BLaER1 treated with 17β-estradiol and CSF1 and Interleukin-3, amounts not matched to agents 10 nM and 100 nM (cell line): ENCODE measurements around the gene CACNA2D1.

ENCODE experiments used
- H3K27ac ChIP-seq, 11 experiments: shearing (Covaris generic); formaldehyde crosslinking; 2 replicates each; pipeline ENCODE4 v1.8.1; 2022
- H3K27me3 ChIP-seq, 11 experiments: shearing (Covaris generic); formaldehyde crosslinking; 2 replicates each; pipeline ENCODE4 v1.8.1; 2022
- H3K36me3 ChIP-seq, 11 experiments: shearing (Covaris generic); formaldehyde crosslinking; 2 replicates each; pipeline ENCODE4 v1.8.1; 2022
- H3K4me1 ChIP-seq, 10 experiments: shearing (Covaris generic); formaldehyde crosslinking; 2 replicates each; pipeline ENCODE4 v1.8.1; 2022
- H3K4me2 ChIP-seq, 11 experiments: shearing (Covaris generic); formaldehyde crosslinking; 2 replicates each; pipeline ENCODE4 v1.8.1; 2022
- H3K4me3 ChIP-seq, 10 experiments: shearing (Covaris generic); formaldehyde crosslinking; 2 replicates each; pipeline ENCODE4 v1.8.1; 2022
- H3K9ac ChIP-seq, 11 experiments: shearing (Covaris generic); formaldehyde crosslinking; 2 replicates each; pipeline ENCODE4 v1.8.1; 2022
- H3K9me3 ChIP-seq, 11 experiments: shearing (Covaris generic); formaldehyde crosslinking; replicated peaks in 1 of 11; 2 replicates each; pipeline ENCODE4 v1.8.1; 2022
- H4K20me1 ChIP-seq, 11 experiments: shearing (Covaris generic); formaldehyde crosslinking; 2 replicates each; pipeline ENCODE4 v1.8.1; 2022
- Cebpa-rat ChIP-seq, 11 experiments: shearing (Covaris generic); IDR thresholded peaks; 2 replicates each; pipeline ENCODE4 v1.8.1; 2022

CACNA2D1 gene

GRCh38 chr7:82223580-82223979 lies 220.0 kb downstream of the CACNA2D1 start:
- Histone ChIP-seq H3K4me3 (no peak overlapping the region), H3K4me2 (no peak overlapping the region), H4K20me1 (no peaks in the 10 kb centered on the region), H3K9me3 (peaks cover 0 to 11% (median 0%) of the 10 kb centered on the region in 11 experiments; a peak in 1 of 22 replicates), H3K4me1 (no peaks in the 10 kb centered on the region), H3K9ac (no peak overlapping the region), H3K27ac (no peak overlapping the region), H3K36me3 (no peaks in the 10 kb centered on the region), H3K27me3 (no peaks in the 10 kb centered on the region)
- no peak for TF ChIP-seq Cebpa-rat (IDR thresholded peaks at IDR 0.05)

- no peaks in the 10 kb centered on the region for H3K36me3 ChIP-seq
- H3K27me3 ChIP-seq = no peaks in the 10 kb centered on the region
- H3K27ac ChIP-seq = no peak overlapping the region
- TF ChIP-seq Cebpa-rat (IDR thresholded peaks at IDR 0.05) = no peak
- no peaks in the 10 kb centered on the region for H3K4me1 ChIP-seq
- no peaks in the 10 kb centered on the region for H4K20me1 ChIP-seq
- H3K4me3 ChIP-seq = no peak overlapping the region
- H3K9me3 ChIP-seq = no peaks in the 10 kb centered on the region
- no peak overlapping the region for H3K4me2 ChIP-seq
- H3K9ac ChIP-seq = no peak overlapping the region
Observed at GRCh38 chr7:82221152-82221674, 222.4 kb downstream of the CACNA2D1 start.

- H3K27me3 ChIP-seq = no peaks in the 10 kb centered on the region
- no peak for TF ChIP-seq Cebpa-rat (IDR thresholded peaks at IDR 0.05)
- H3K9me3 ChIP-seq = no peaks in the 10 kb centered on the region
- no peak overlapping the region for H3K27ac ChIP-seq
- H3K4me1 ChIP-seq = no peaks in the 10 kb centered on the region
- H4K20me1 ChIP-seq = no peaks in the 10 kb centered on the region
- no peaks in the 10 kb centered on the region for H3K36me3 ChIP-seq
- no peak overlapping the region for H3K9ac ChIP-seq
- H3K4me3 ChIP-seq = no peak overlapping the region
- H3K4me2 ChIP-seq = no peak overlapping the region
Observed at GRCh38 chr7:82212466-82212865, 231.1 kb downstream of the CACNA2D1 start.

GRCh38 chr7:82211333-82211732 lies 232.2 kb downstream of the CACNA2D1 start:
- H3K4me3 ChIP-seq = no peak overlapping the region
- no peaks in the 10 kb centered on the region for H3K4me1 ChIP-seq
- no peak overlapping the region for H3K9ac ChIP-seq

GRCh38 chr7:82210416-82211184 lies 233.0 kb downstream of the CACNA2D1 start:
- H4K20me1 ChIP-seq = no peaks in the 10 kb centered on the region
- no peaks in the 10 kb centered on the region for H3K9me3 ChIP-seq
- H3K4me1 ChIP-seq = no peaks in the 10 kb centered on the region
- H3K36me3 ChIP-seq = no peaks in the 10 kb centered on the region
- no peaks in the 10 kb centered on the region for H3K27me3 ChIP-seq
- no peak overlapping the region for H3K4me3 ChIP-seq
- no peak for TF ChIP-seq Cebpa-rat (IDR thresholded peaks at IDR 0.05)
- H3K4me2 ChIP-seq = no peak overlapping the region
- H3K9ac ChIP-seq = no peak overlapping the region
- no peak overlapping the region for H3K27ac ChIP-seq

More at GRCh38 chr7:82211333-82211732, 232.2 kb downstream of the CACNA2D1 start:
- no peak for TF ChIP-seq Cebpa-rat (IDR thresholded peaks at IDR 0.05)
- Histone ChIP-seq H4K20me1 (no peaks in the 10 kb centered on the region), H3K27me3 (no peaks in the 10 kb centered on the region), H3K4me2 (no peak overlapping the region), H3K27ac (no peak overlapping the region), H3K36me3 (no peaks in the 10 kb centered on the region), H3K9me3 (no peaks in the 10 kb centered on the region)

GRCh38 chr7:82209179-82209747 lies 234.3 kb downstream of the CACNA2D1 start:
- no peak overlapping the region for H3K4me3 ChIP-seq
- TF ChIP-seq Cebpa-rat (IDR thresholded peaks at IDR 0.05) = no peak
- H4K20me1 ChIP-seq = no peaks in the 10 kb centered on the region
- H3K27me3 ChIP-seq = no peaks in the 10 kb centered on the region
- H3K36me3 ChIP-seq = no peaks in the 10 kb centered on the region
- H3K9me3 ChIP-seq = no peaks in the 10 kb centered on the region
- no peak overlapping the region for H3K9ac ChIP-seq
- H3K4me2 ChIP-seq = no peak overlapping the region
- no peaks in the 10 kb centered on the region for H3K4me1 ChIP-seq
- no peak overlapping the region for H3K27ac ChIP-seq

- no peaks in the 10 kb centered on the region for H3K9me3 ChIP-seq
- no peaks in the 10 kb centered on the region for H3K4me1 ChIP-seq
- no peak overlapping the region for H3K9ac ChIP-seq
- no peaks in the 10 kb centered on the region for H3K27me3 ChIP-seq
- no peak overlapping the region for H3K4me2 ChIP-seq
- TF ChIP-seq Cebpa-rat (IDR thresholded peaks at IDR 0.05) = no peak
- H3K4me3 ChIP-seq = no peak overlapping the region
- no peaks in the 10 kb centered on the region for H4K20me1 ChIP-seq
- no peaks in the 10 kb centered on the region for H3K36me3 ChIP-seq
- H3K27ac ChIP-seq = 0 out of 22 replicates have a peak overlapping the region, but pooled peaks of 2 of the 11 experiments have one; percentile 3 to 30
Observed at GRCh38 chr7:82204694-82205093, 238.9 kb downstream of the CACNA2D1 start.

GRCh38 chr7:82202965-82203364 lies 240.6 kb downstream of the CACNA2D1 start:
- H3K4me1 ChIP-seq = no peaks in the 10 kb centered on the region
- no peak overlapping the region for H3K4me3 ChIP-seq
- H3K9ac ChIP-seq = no peak overlapping the region
- no peaks in the 10 kb centered on the region for H3K36me3 ChIP-seq
- no peak overlapping the region for H3K27ac ChIP-seq
- no peaks in the 10 kb centered on the region for H4K20me1 ChIP-seq
- no peaks in the 10 kb centered on the region for H3K27me3 ChIP-seq
- TF ChIP-seq Cebpa-rat (IDR thresholded peaks at IDR 0.05) = no peak
- no peak overlapping the region for H3K4me2 ChIP-seq
- H3K9me3 ChIP-seq = no peaks in the 10 kb centered on the region

- Histone ChIP-seq H4K20me1 (no peaks in the 10 kb centered on the region), H3K4me3 (no peak overlapping the region), H3K4me1 (no peaks in the 10 kb centered on the region), H3K9ac (no peak overlapping the region), H3K27me3 (no peaks in the 10 kb centered on the region), H3K36me3 (no peaks in the 10 kb centered on the region), H3K9me3 (no peaks in the 10 kb centered on the region), H3K27ac (no peak overlapping the region), H3K4me2 (no peak overlapping the region)
- TF ChIP-seq Cebpa-rat (IDR thresholded peaks at IDR 0.05) = no peak
Observed at GRCh38 chr7:82202107-82202506, 241.5 kb downstream of the CACNA2D1 start.

- H3K27ac ChIP-seq = no peak overlapping the region
- no peaks in the 10 kb centered on the region for H3K4me1 ChIP-seq
- no peak overlapping the region for H3K4me3 ChIP-seq
- H4K20me1 ChIP-seq = no peaks in the 10 kb centered on the region
- TF ChIP-seq Cebpa-rat (IDR thresholded peaks at IDR 0.05) = no peak
- no peak overlapping the region for H3K9ac ChIP-seq
- no peaks in the 10 kb centered on the region for H3K36me3 ChIP-seq
- no peaks in the 10 kb centered on the region for H3K27me3 ChIP-seq
- H3K9me3 ChIP-seq = no peaks in the 10 kb centered on the region
- H3K4me2 ChIP-seq = no peak overlapping the region
Observed at GRCh38 chr7:82200601-82201000, 243.0 kb downstream of the CACNA2D1 start.
